Smooth muscle cell (in vitro differentiated cells): ENCODE results near the gene RNF181. TPM values are rescaled to one million over a fixed set of nuclear protein-coding genes. Genes with fewer than 3 reads are reported as not detected.

Experiments
- DNase-seq: peaks from one replicate; lab custom pipeline; 2025; ENCODE audit not compliant: unreplicated experiment; lab: John Stamatoyannopoulos, UW
- H2AFZ ChIP-seq: fragments of 200-600 bp; sonication (generic); 2 replicates; pipeline ENCODE4 v1.6.0; 2016; ENCODE audit warnings: antibody characterized with exemption, low read depth, mild to moderate bottlenecking
- H3F3A ChIP-seq: fragments of 200-600 bp; sonication (generic); 2 replicates; pipeline ENCODE4 v1.6.0; 2017; ENCODE audit warnings: antibody characterized with exemption, low read depth
- H3K27ac ChIP-seq: fragments of 200-600 bp; sonication (generic); 2 replicates; pipeline ENCODE4 v1.5.1; 2016; ENCODE audit warnings: low read depth, mild to moderate bottlenecking
- H3K27me3 ChIP-seq: fragments of 200-600 bp; sonication (generic); 2 replicates; pipeline ENCODE4 v1.6.1; 2016; ENCODE audit warnings: low read depth, mild to moderate bottlenecking
- H3K36me3 ChIP-seq: fragments of 200-600 bp; sonication (generic); 2 replicates; pipeline ENCODE4 v1.5.1; 2016; ENCODE audit warnings: low read depth
- H3K4me1 ChIP-seq: fragments of 200-600 bp; sonication (generic); 2 replicates; pipeline ENCODE4 v1.5.1; 2016; ENCODE audit warnings: low read depth
- H3K4me2 ChIP-seq: fragments of 200-600 bp; sonication (generic); 2 replicates; pipeline ENCODE4 v1.6.0; 2016; ENCODE audit warnings: mild to moderate bottlenecking
- H3K4me3 ChIP-seq: fragments of 200-600 bp; sonication (generic); 2 replicates; pipeline ENCODE4 v1.5.1; 2016; ENCODE audit warnings: mild to moderate bottlenecking
- H3K79me2 ChIP-seq: fragments of 200-600 bp; sonication (generic); 2 replicates; pipeline ENCODE4 v1.6.0; 2016; ENCODE audit warnings: low read depth, mild to moderate bottlenecking
- H3K9ac ChIP-seq: fragments of 200-600 bp; sonication (generic); 2 replicates; pipeline ENCODE4 v1.6.0; 2016; ENCODE audit warnings: low read depth
- H3K9me3 ChIP-seq: fragments of 200-600 bp; sonication (generic); replicated peaks from 2 replicates; pipeline ENCODE4 v1.5.1; 2016; ENCODE audit warnings: low read depth
- H4K20me1 ChIP-seq: fragments of 200-600 bp; sonication (generic); 2 replicates; pipeline ENCODE4 v1.6.0; 2016; ENCODE audit warnings: low read depth
- CTCF ChIP-seq: fragments of 200-600 bp; sonication (generic); IDR thresholded peaks from 2 replicates; pipeline ENCODE4 v1.5.1; 2017; ENCODE audit warnings: borderline replicate concordance, mild to moderate bottlenecking, antibody characterized with exemption; ENCODE audit not compliant: insufficient read depth, poor library complexity, severe bottlenecking
- WGBS: methylation state at CpG from one replicate; pipeline ENCODE4 v1.1.7; 2016; ENCODE audit warnings: low lambda C conversion rate; 5-methylcytosine and 5-hydroxymethylcytosine counted together
- polyA plus RNA-seq: library from polyadenylated mRNA; unstranded; fragments of >200 nt; fragmentation: Nextera tagmentation; extraction: Ambion mirVana; gene quantifications from 2 replicates; pipeline ENCODE4 v1.2.1, GENCODE V29; 2016
- total RNA-seq: library from RNA; depleted of rRNA; stranded (reverse); fragments of >200 nt; gene quantifications from 2 replicates; pipeline ENCODE4 v1.2.3, GENCODE V29; 2014

RNF181 gene
- total and polyA plus RNA-seq, 2 experiments from 2014 or later, result 195 to 316 TPM

GRCh38 chr2:85566265-85566664 is 29.3 kb upstream of the RNF181 start:
- no peak overlapping the region for H3K4me2 ChIP-seq
- 85% methylated on average over 4 of the region's 4 CpGs for WGBS
- no peaks in the 10 kb centered on the region for H3K9me3 ChIP-seq
- no peak overlapping the region for H3K9ac ChIP-seq
- H2AFZ ChIP-seq, result no peak overlapping the region
- H3K4me3 ChIP-seq, result no peak overlapping the region
- no peak for TF ChIP-seq CTCF
- no peak for DNase-seq
- H3K4me1 ChIP-seq, result no peaks in the 10 kb centered on the region
- no peaks in the 10 kb centered on the region for H4K20me1 ChIP-seq
- H3K27ac ChIP-seq, result no peak overlapping the region
- peaks cover 5% of the 10 kb centered on the region for H3K27me3 ChIP-seq
- no peaks in the 10 kb centered on the region for H3F3A ChIP-seq
- H3K79me2 ChIP-seq, result no peaks in the 10 kb centered on the region
- H3K36me3 ChIP-seq, result no peaks in the 10 kb centered on the region

GRCh38 chr2:85575739-85576138 is 19.8 kb upstream of the RNF181 start:
- H4K20me1 ChIP-seq, result no peaks in the 10 kb centered on the region

GRCh38 chr2:85577063-85577385 is 18.5 kb upstream of the RNF181 start:
- DNase-seq, result no peak
- Histone ChIP-seq H4K20me1 (no peaks in the 10 kb centered on the region), H3K4me2 (peak overlapping the region; percentile 84), H3K9me3 (no peaks in the 10 kb centered on the region), H3K27me3 (no peaks in the 10 kb centered on the region), H3K4me1 (peaks cover 19% of the 10 kb centered on the region), H3K9ac (no peak overlapping the region), H3K27ac (peak overlapping the region; percentile 67), H3K36me3 (no peaks in the 10 kb centered on the region), H3F3A (peaks cover 9% of the 10 kb centered on the region), H3K79me2 (no peaks in the 10 kb centered on the region), H2AFZ (no peak overlapping the region), H3K4me3 (peak overlapping the region; percentile 55)
- no peak for TF ChIP-seq CTCF
- 71% methylated on average over 3 of the region's 3 CpGs for WGBS

More at GRCh38 chr2:85575739-85576138, 19.8 kb upstream of the RNF181 start:
- H3F3A ChIP-seq, result peaks cover 9% of the 10 kb centered on the region
- H3K27ac ChIP-seq, result no peak overlapping the region
- no peaks in the 10 kb centered on the region for H3K79me2 ChIP-seq
- no peak overlapping the region for H2AFZ ChIP-seq
- H3K27me3 ChIP-seq, result peaks cover 2% of the 10 kb centered on the region
- DNase-seq, result no peak
- no peak for TF ChIP-seq CTCF
- no peaks in the 10 kb centered on the region for H3K9me3 ChIP-seq
- no peak overlapping the region for H3K9ac ChIP-seq
- no peaks in the 10 kb centered on the region for H3K36me3 ChIP-seq
- H3K4me3 ChIP-seq, result no peak overlapping the region
- H3K4me1 ChIP-seq, result peaks cover 19% of the 10 kb centered on the region
- H3K4me2 ChIP-seq, result no peak overlapping the region
- 95% methylated on average over 8 of the region's 8 CpGs for WGBS
